Nephron (organoid): ENCODE measurements around the gene SMYD3.

Experiments used
- H3K27ac Mint-ChIP-seq, 3 experiments: 2 replicates each; pipeline ENCODE4 v1.8.0; 2020; ENCODE audit warnings: mixed read lengths in 3 of 3, mild to moderate bottlenecking in 2 of 3, moderate library complexity in 1 of 3
- H3K27me3 Mint-ChIP-seq: 2 replicates; pipeline ENCODE4 v1.8.0; 2021; ENCODE audit warnings: low read depth, mild to moderate bottlenecking, moderate library complexity, mixed read lengths
- H3K36me3 Mint-ChIP-seq: 2 replicates; pipeline ENCODE4 v1.8.0; 2020; ENCODE audit warnings: low read depth, mixed read lengths
- H3K4me1 Mint-ChIP-seq: 2 replicates; pipeline ENCODE4 v1.8.0; 2020; ENCODE audit warnings: mixed read lengths
- H3K4me3 Mint-ChIP-seq, 3 experiments: 2 replicates each; pipeline ENCODE4 v1.8.0; 2020; ENCODE audit warnings: mild to moderate bottlenecking in 3 of 3, mixed read lengths in 3 of 3, moderate library complexity in 2 of 3
- H3K9me3 Mint-ChIP-seq: 2 replicates; pipeline ENCODE4 v1.8.0; 2020; ENCODE audit warnings: mixed read lengths
- TF ChIP-seq, protein P1 (sequence below), 3 experiments: fragments of 200-600 bp; sonication (generic); IDR thresholded peaks; one replicate each; pipeline ENCODE4 v1.5.0; 2021; ENCODE audit warnings: antibody characterized with exemption in 3 of 3; ENCODE audit not compliant: unreplicated experiment in 3 of 3

Gene SMYD3

DNA sequence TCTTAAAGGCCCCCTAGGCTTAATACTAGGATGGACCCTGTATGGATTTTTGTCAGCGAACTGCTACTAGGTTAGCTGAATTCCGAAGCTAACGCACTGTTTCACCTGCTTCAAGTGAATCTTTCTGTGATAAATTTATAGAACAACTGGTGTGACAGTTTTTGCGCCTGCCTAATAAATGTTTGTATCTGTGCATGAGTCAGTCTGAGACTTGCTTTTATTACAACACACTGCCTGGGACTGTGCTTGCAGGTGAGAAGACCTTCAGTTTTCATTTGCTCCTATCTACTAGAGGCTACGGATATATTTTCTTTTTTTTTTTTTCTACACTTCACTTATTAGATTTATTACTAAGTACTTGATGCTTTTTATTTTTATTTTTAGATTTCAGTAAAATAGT is 420.9 kb downstream of the SMYD3 start:
- no peak overlapping the region for H3K4me3 Mint-ChIP-seq
- H3K27me3 Mint-ChIP-seq, result peaks cover 4% of the 10 kb centered on the region
- H3K4me1 Mint-ChIP-seq, result no peaks in the 10 kb centered on the region
- peaks cover 5% of the 10 kb centered on the region for H3K36me3 Mint-ChIP-seq
- no peak overlapping the region for H3K27ac Mint-ChIP-seq
- H3K9me3 Mint-ChIP-seq, result peaks cover 13% of the 10 kb centered on the region
- TF ChIP-seq, protein P1, sequence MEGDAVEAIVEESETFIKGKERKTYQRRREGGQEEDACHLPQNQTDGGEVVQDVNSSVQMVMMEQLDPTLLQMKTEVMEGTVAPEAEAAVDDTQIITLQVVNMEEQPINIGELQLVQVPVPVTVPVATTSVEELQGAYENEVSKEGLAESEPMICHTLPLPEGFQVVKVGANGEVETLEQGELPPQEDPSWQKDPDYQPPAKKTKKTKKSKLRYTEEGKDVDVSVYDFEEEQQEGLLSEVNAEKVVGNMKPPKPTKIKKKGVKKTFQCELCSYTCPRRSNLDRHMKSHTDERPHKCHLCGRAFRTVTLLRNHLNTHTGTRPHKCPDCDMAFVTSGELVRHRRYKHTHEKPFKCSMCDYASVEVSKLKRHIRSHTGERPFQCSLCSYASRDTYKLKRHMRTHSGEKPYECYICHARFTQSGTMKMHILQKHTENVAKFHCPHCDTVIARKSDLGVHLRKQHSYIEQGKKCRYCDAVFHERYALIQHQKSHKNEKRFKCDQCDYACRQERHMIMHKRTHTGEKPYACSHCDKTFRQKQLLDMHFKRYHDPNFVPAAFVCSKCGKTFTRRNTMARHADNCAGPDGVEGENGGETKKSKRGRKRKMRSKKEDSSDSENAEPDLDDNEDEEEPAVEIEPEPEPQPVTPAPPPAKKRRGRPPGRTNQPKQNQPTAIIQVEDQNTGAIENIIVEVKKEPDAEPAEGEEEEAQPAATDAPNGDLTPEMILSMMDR (IDR thresholded peaks at IDR 0.05; ENCODE audit: unreplicated experiment in 3 of 3), result no peak

- peaks cover 17% of the 10 kb centered on the region for H3K9me3 Mint-ChIP-seq
- TF ChIP-seq, protein P1 (IDR thresholded peaks at IDR 0.05; ENCODE audit: unreplicated experiment in 3 of 3), result no peak
- H3K4me3 Mint-ChIP-seq, result no peak overlapping the region
- no peak overlapping the region for H3K27ac Mint-ChIP-seq
- peaks cover 9% of the 10 kb centered on the region for H3K36me3 Mint-ChIP-seq
- no peaks in the 10 kb centered on the region for H3K4me1 Mint-ChIP-seq
- H3K27me3 Mint-ChIP-seq, result no peaks in the 10 kb centered on the region
These were observed 423.7 kb downstream of the SMYD3 start for GRCh38 chr1:246083416-246083815.

- Mint-ChIP-seq H3K4me3 (no peak overlapping the region), H3K4me1 (peaks cover 7% of the 10 kb centered on the region), H3K27me3 (no peaks in the 10 kb centered on the region), H3K9me3 (peaks cover 15% of the 10 kb centered on the region), H3K27ac (no peak overlapping the region), H3K36me3 (peaks cover 9% of the 10 kb centered on the region)
- TF ChIP-seq, protein P1 (IDR thresholded peaks at IDR 0.05; ENCODE audit: unreplicated experiment in 3 of 3), result no peak
These were observed 425.0 kb downstream of the SMYD3 start for GRCh38 chr1:246081856-246082668.

DNA sequence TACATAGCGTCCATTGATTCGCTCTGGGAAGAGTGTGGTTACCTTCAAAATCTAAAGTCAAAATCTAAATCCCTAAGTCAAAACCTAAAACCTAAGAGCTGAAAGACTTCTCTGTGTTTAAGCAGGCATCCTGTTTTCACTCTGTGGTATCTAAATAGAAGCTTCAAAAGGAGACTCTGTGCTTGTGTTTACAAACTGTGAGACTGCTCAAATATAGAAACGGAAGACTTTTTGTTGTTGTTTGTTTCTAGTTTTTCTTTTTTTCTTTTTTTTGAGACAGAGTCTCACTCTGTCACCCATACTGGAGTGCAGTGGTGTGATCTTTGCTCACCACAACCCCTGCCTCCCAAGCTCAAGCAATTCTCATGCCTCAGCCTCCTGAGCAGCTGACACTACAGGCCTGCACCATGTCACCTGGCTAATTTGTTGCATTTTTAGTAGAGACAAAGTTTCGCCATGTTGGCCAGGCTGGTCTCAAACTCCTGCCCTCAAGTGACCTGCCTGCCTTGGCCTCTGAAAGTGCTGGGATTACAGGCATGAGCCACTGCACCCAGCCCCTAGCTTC is 425.9 kb downstream of the SMYD3 start:
- H3K36me3 Mint-ChIP-seq, result peaks cover 9% of the 10 kb centered on the region
- H3K27me3 Mint-ChIP-seq, result no peaks in the 10 kb centered on the region
- H3K4me3 Mint-ChIP-seq, result no peak overlapping the region
- H3K9me3 Mint-ChIP-seq, result peaks cover 14% of the 10 kb centered on the region
- H3K27ac Mint-ChIP-seq, result no peak overlapping the region
- TF ChIP-seq, protein P1 (IDR thresholded peaks at IDR 0.05; ENCODE audit: unreplicated experiment in 3 of 3), result no peak
- H3K4me1 Mint-ChIP-seq, result peaks cover 15% of the 10 kb centered on the region

- TF ChIP-seq, protein P1 (IDR thresholded peaks at IDR 0.05; ENCODE audit: unreplicated experiment in 3 of 3), result no peak
- H3K27me3 Mint-ChIP-seq, result no peaks in the 10 kb centered on the region
- peaks cover 19% of the 10 kb centered on the region for H3K4me1 Mint-ChIP-seq
- no peak overlapping the region for H3K4me3 Mint-ChIP-seq
- peaks cover 9% of the 10 kb centered on the region for H3K36me3 Mint-ChIP-seq
- no peak overlapping the region for H3K27ac Mint-ChIP-seq
- peaks cover 14% of the 10 kb centered on the region for H3K9me3 Mint-ChIP-seq
These were observed 427.0 kb downstream of the SMYD3 start for GRCh38 chr1:246080031-246080430.

DNA sequence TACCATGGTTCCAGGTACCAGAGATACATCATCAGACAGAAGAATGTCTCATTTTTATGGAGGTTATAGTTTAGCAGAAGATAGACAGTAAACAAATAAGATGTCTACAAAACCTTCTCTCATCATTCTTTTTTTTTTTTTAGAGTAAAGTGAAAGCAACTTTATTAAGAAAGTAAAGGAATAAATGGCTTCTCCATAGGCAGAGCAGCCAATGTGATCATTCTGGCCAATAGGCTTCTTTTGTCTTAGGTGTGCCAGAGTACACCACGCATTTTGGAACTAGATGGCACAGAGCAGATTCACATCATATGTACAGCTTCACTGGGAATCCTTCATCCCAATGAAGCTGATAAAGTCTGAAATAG is 428.2 kb downstream of the SMYD3 start:
- Mint-ChIP-seq H3K9me3 (peaks cover 14% of the 10 kb centered on the region), H3K4me1 (peaks cover 19% of the 10 kb centered on the region), H3K27me3 (no peaks in the 10 kb centered on the region), H3K27ac (no peak overlapping the region), H3K4me3 (no peak overlapping the region), H3K36me3 (peaks cover 9% of the 10 kb centered on the region)
- TF ChIP-seq, protein P1 (IDR thresholded peaks at IDR 0.05; ENCODE audit: unreplicated experiment in 3 of 3), result no peak
